ENCODE data around the gene KIRREL3.

Gene KIRREL3

DNA sequence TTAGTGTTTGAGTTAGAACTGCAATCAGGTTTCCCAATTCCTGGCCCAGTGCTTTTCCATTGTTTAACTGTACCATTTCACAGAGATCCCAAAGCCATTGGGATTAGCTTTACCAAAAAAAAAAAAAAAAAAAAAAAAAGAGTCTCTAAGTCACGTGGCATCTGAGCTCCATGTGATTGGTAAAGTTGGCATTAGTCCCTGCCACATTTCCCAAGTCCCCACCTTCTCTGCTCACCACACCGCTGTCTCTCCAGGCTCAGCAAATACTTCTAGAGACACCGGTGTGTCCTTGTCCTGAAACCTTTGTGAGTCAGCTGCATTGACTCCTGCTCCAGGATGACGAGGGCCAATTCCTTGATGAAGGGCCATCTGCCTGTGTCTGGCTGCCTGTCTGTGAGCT is 305.3 kb downstream of the KIRREL3 start:
- DNase-seq (ENCODE audit: insufficient read length, low spot score) (no peak), FAIRE-seq (no peak)
- TF ChIP-seq POU2F2 (IDR thresholded peaks at IDR 0.05; ENCODE audit: low read depth, low read length) (no peak), TAF1 (IDR thresholded peaks at IDR 0.05; ENCODE audit: low read depth, low read length) (no peak), SPI1 (IDR thresholded peaks at IDR 0.05; ENCODE audit: low read depth, low read length) (no peak), PAX5 (IDR thresholded peaks at IDR 0.05; ENCODE audit: insufficient read depth, low read length, severe bottlenecking) (no peak), POLR2AphosphoS5 (IDR thresholded peaks at IDR 0.05; ENCODE audit: low read depth, low read length) (no peak), POLR2A (IDR thresholded peaks at IDR 0.05; ENCODE audit: low read depth, low read length) (no peak)

DNA sequence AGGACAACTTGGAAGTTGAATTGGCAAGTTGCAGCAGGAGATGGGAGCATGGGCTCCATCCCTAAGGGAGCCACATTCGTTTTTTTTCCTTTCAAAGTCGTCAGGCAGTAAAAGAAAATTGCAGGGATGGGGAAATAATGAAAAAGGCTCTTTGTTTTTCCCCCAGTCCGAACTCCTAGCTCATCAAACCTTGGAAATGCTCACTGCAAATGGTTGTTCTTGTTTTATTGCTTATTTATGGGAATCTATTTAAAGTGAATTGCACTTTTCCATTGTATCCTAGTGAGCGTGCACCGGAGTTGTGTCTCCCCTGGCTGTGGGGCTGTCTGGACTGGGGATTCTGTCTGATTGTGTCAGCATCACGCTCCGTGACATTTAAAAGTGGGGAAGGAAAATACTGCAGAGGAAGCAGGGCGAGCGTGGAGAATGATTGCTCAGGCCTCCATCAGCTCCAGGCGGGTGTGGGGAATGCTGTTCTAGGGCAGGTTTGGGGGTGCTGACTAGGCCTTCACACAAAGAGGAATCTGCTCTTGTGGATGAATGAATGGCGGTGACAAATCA is 306.4 kb downstream of the KIRREL3 start:
- FAIRE-seq, result no peak
- TF ChIP-seq SPI1 (IDR thresholded peaks at IDR 0.05; ENCODE audit: low read depth, low read length) (no peak), PAX5 (IDR thresholded peaks at IDR 0.05; ENCODE audit: insufficient read depth, low read length, severe bottlenecking) (no peak), POLR2A (IDR thresholded peaks at IDR 0.05; ENCODE audit: low read depth, low read length) (no peak), POLR2AphosphoS5 (IDR thresholded peaks at IDR 0.05; ENCODE audit: low read depth, low read length) (no peak), TAF1 (IDR thresholded peaks at IDR 0.05; ENCODE audit: low read depth, low read length) (no peak), POU2F2 (IDR thresholded peaks at IDR 0.05; ENCODE audit: low read depth, low read length) (no peak)
- no peak for DNase-seq (ENCODE audit: insufficient read length, low spot score)

DNA sequence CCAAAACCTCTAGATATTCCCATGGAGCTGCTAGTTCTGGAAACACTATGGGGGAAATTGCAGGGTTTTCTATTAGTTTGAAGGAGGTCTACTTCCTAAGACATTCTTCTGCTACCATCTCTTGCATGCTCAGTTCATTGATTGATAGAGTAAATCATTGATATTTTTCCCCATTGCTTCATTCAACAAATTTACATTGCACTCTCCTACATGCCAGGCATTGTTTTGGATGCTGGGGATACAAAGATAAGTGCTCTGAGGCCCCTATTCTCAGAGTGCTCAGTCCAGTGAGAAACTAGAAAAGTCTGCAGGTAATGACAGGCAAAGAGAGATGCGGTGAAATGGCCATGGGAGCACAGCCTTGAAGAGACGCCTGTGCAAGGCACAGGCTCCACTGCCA is 313.1 kb downstream of the KIRREL3 start:
- no peak for FAIRE-seq
- TF ChIP-seq PAX5 (IDR thresholded peaks at IDR 0.05; ENCODE audit: insufficient read depth, low read length, severe bottlenecking) (no peak), SPI1 (IDR thresholded peaks at IDR 0.05; ENCODE audit: low read depth, low read length) (no peak), TAF1 (IDR thresholded peaks at IDR 0.05; ENCODE audit: low read depth, low read length) (no peak), POLR2AphosphoS5 (IDR thresholded peaks at IDR 0.05; ENCODE audit: low read depth, low read length) (no peak), POLR2A (IDR thresholded peaks at IDR 0.05; ENCODE audit: low read depth, low read length) (no peak), POU2F2 (IDR thresholded peaks at IDR 0.05; ENCODE audit: low read depth, low read length) (no peak)
- DNase-seq (ENCODE audit: insufficient read length, low spot score), result no peak

DNA sequence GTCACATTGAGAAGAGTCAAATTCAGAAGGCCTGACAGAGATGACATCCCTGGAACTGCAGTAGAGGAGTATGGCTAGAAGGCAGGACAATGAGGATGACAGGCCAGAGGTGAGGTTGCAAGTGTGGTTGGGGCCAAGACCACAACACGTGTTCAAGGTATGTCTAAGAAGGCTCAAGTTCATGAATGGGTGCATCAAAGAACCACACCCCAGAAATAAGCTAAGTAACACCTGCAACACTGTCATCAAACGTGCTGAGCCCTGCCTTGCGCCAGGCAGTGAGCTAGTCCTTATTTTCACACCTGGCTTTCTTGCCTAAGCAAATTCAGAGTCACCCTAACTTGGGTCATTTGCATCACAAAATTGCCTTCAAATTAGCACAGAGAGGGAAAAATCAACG is 313.6 kb downstream of the KIRREL3 start:
- DNase-seq (ENCODE audit: insufficient read length, low spot score) (no peak), FAIRE-seq (no peak)
- TF ChIP-seq POLR2A (IDR thresholded peaks at IDR 0.05; ENCODE audit: low read depth, low read length), result no peak

DNA sequence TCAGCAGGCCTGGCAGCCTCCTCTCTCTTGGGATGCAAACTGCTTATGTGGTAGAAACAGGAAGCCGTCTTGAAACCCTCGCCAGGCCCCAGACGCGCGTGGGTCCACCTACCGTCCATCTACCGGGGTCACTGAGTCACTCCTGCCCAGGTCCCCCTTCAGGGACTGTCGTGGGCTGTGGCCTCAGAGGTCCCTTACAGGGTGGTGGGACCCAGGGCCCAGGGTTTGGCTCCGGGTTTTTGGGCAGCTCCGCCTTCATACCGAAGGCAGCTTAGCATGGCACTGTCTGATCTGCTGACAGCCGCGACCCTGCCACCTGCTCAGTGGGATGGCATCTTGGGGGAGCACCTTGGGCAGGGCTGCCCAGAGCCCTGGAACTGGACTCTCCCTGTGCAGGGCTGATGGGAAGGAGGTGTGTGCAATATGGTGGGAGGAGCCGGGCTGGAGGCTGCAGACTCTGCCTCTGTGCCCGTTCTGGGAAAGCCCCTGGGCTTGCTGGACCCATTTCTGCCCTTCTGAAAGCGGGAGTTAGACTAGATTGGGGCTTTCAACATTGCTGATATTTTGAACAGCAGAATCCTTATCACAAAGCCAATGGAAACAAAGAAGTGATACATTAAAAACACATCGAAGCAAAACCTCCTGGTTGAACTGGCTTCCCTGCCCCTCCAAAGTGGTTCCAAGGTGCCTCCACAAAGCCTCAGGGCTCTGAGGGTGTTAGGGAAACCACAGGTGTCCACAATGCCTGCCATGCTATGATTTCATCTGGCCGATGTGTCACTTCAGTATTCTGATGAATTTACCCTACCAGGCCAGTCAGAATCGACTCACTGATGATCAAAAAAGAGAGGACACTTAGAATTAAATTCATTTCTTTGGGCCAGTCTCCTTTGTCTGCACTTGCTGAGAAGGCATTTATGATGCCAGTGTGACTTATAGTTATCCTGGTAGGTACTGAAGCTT is 316.5 kb downstream of the KIRREL3 start:
- DNase-seq (ENCODE audit: insufficient read length, low spot score) (no peak), FAIRE-seq (no peak)
- no peak for TF ChIP-seq PAX5 (IDR thresholded peaks at IDR 0.05; ENCODE audit: insufficient read depth, low read length, severe bottlenecking)
- no peak for TF ChIP-seq TAF1 (IDR thresholded peaks at IDR 0.05; ENCODE audit: low read depth, low read length)
- TF ChIP-seq POLR2A (IDR thresholded peaks at IDR 0.05; ENCODE audit: low read depth, low read length), result no peak
- no peak for TF ChIP-seq POLR2AphosphoS5 (IDR thresholded peaks at IDR 0.05; ENCODE audit: low read depth, low read length)
- no peak for TF ChIP-seq POU2F2 (IDR thresholded peaks at IDR 0.05; ENCODE audit: low read depth, low read length)
- TF ChIP-seq SPI1 (IDR thresholded peaks at IDR 0.05; ENCODE audit: low read depth, low read length), result no peak

DNA sequence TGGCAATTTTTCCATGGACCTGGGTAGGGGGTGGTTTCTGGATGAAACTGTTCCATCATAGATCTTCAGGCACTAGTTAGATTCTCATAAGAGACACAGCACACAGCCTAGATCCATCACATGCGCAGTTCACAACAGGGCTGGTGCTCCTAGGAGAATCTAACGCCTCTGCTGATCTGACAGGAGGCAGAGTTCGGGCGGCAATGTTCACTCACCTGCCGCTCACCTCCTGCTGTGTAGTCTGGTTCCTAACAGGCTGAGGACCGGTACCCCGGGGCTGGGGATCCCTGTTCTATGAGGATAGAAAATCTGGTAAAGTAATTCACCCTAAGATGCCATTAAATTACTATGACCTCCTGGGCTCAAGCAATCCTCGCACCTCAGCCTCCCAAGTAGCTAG is 318.0 kb downstream of the KIRREL3 start:
- FAIRE-seq, result no peak
- no peak for DNase-seq (ENCODE audit: insufficient read length, low spot score)
- TF ChIP-seq TAF1 (IDR thresholded peaks at IDR 0.05; ENCODE audit: low read depth, low read length) (no peak), POLR2A (IDR thresholded peaks at IDR 0.05; ENCODE audit: low read depth, low read length) (no peak), PAX5 (IDR thresholded peaks at IDR 0.05; ENCODE audit: insufficient read depth, low read length, severe bottlenecking) (no peak), POLR2AphosphoS5 (IDR thresholded peaks at IDR 0.05; ENCODE audit: low read depth, low read length) (no peak), SPI1 (IDR thresholded peaks at IDR 0.05; ENCODE audit: low read depth, low read length) (no peak), POU2F2 (IDR thresholded peaks at IDR 0.05; ENCODE audit: low read depth, low read length) (no peak)

DNA sequence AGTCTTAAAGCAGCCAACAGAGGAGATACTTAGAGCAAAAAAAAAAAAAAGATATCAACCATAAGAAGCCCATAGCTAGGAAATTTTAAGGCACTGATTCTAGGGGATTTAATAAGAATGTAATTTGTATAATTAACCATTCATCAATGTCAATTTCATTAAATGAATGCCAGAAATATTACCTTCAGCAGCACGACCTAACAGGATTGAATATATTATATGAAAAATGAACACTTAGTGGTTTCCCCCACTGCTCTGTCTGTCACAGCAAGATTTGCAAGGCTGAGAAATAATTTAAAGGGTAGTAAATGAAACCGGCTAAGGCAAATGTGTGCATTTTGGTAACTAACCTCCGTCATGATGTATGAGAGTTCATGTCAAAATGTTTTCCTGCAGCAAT is 319.9 kb downstream of the KIRREL3 start:
- no peak for FAIRE-seq
- TF ChIP-seq PAX5 (IDR thresholded peaks at IDR 0.05; ENCODE audit: insufficient read depth, low read length, severe bottlenecking) (no peak), POU2F2 (IDR thresholded peaks at IDR 0.05; ENCODE audit: low read depth, low read length) (no peak), TAF1 (IDR thresholded peaks at IDR 0.05; ENCODE audit: low read depth, low read length) (no peak), POLR2A (IDR thresholded peaks at IDR 0.05; ENCODE audit: low read depth, low read length) (no peak), POLR2AphosphoS5 (IDR thresholded peaks at IDR 0.05; ENCODE audit: low read depth, low read length) (no peak), SPI1 (IDR thresholded peaks at IDR 0.05; ENCODE audit: low read depth, low read length) (no peak)
- no peak for DNase-seq (ENCODE audit: insufficient read length, low spot score)

DNA sequence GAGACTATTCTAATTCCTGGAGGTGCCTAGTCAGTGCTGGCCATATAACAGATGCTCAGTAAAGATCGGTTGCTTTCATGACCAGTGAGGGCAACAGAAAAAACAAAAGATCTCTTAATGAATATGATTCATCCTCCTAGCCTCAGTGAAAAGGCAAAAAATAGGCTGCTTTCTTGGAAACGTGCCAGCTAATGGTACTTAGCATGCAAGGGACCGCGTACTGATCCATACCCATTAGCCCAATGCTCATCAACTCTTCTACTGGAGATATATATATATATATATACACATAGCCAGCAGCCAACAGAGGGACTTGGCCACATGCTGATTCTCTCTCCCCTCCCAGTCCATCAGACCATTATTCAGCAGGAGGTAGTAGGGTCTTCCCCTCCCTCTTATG is 320.4 kb downstream of the KIRREL3 start:
- DNase-seq (ENCODE audit: insufficient read length, low spot score) (no peak), FAIRE-seq (no peak)
- no peak for TF ChIP-seq TAF1 (IDR thresholded peaks at IDR 0.05; ENCODE audit: low read depth, low read length)
- TF ChIP-seq POLR2AphosphoS5 (IDR thresholded peaks at IDR 0.05; ENCODE audit: low read depth, low read length), result no peak
- TF ChIP-seq SPI1 (IDR thresholded peaks at IDR 0.05; ENCODE audit: low read depth, low read length), result no peak
- no peak for TF ChIP-seq PAX5 (IDR thresholded peaks at IDR 0.05; ENCODE audit: insufficient read depth, low read length, severe bottlenecking)
- no peak for TF ChIP-seq POU2F2 (IDR thresholded peaks at IDR 0.05; ENCODE audit: low read depth, low read length)
- no peak for TF ChIP-seq POLR2A (IDR thresholded peaks at IDR 0.05; ENCODE audit: low read depth, low read length)

DNA sequence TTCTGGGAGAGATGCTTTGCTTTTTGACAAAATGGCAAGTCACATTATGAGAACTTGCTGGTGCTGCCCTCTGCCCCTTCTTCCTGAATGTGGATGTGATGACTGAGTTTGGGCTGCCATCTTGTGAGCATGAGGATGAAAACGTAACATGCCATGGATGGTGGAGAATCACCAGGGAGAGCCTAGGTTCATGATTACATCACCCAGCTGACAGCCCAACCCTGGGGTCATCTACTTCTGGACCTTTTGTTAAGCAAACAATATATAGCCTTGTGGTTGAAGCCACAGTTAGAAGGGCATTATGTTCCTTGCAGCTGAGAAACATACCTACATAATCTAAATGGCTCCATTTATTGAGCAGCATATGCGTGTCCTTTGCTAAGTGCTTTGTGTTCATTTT is 321.5 kb downstream of the KIRREL3 start:
- no peak for FAIRE-seq
- TF ChIP-seq TAF1 (IDR thresholded peaks at IDR 0.05; ENCODE audit: low read depth, low read length) (no peak), SPI1 (IDR thresholded peaks at IDR 0.05; ENCODE audit: low read depth, low read length) (no peak), POU2F2 (IDR thresholded peaks at IDR 0.05; ENCODE audit: low read depth, low read length) (no peak), PAX5 (IDR thresholded peaks at IDR 0.05; ENCODE audit: insufficient read depth, low read length, severe bottlenecking) (no peak), POLR2AphosphoS5 (IDR thresholded peaks at IDR 0.05; ENCODE audit: low read depth, low read length) (no peak), POLR2A (IDR thresholded peaks at IDR 0.05; ENCODE audit: low read depth, low read length) (no peak)
- DNase-seq (ENCODE audit: insufficient read length, low spot score), result no peak
